Skeletal muscle cell (primary cell): ENCODE results near the gene TLR2.

Experiments
- DNase-seq: peaks from one replicate; pipeline ENCODE4 v3.0.0-alpha.2; 2010; ENCODE audit warnings: low read depth
- H3K4me3 ChIP-seq: 2 replicates; pipeline ENCODE4 v1.5.1; 2011; ENCODE audit warnings: low read depth, mild to moderate bottlenecking, control low read depth, low read length, moderate library complexity

The TLR2 gene

GRCh38 chr4:153684182-153684970, at the start of gene TLR2:
Gene TLR2 (plus strand): TSS chr4:153684280. CDS start chr4:153702908, 18,628 bp downstream.
- DNase-seq, result no peak
- peak within 1 kb of the TSS; percentile 57 for H3K4me3 ChIP-seq

DNA sequence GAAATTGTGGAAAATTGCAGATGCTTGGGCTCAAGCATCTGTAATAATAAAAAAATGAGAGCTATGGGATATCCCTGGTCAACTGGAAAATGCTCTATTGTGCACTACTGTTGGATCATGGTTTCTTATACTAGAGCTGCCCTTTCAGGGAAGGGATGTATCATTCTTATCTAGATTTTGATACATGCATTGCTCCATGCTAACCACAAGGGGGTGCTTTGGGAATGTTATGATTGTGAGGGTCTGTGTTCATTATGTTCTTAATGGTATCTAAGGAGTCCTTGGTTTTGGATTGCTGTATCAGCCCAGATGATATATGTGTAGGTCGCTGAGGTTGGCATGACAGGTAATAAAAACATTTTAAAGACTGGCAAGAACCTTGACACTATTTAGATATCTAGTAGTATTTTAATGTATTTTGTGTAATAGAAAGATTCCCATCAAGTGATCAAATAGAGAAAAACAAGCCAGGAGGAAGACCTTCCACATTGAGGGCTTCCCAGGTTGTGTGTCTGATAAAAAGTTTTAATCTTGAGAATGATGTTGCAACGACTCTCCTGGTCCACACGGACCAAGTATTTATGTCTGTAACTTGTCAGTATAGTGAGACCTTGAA, 49.2 kb upstream of the TLR2 start:
- DNase-seq, result no peak
- H3K4me3 ChIP-seq, result no peak overlapping the region

DNA sequence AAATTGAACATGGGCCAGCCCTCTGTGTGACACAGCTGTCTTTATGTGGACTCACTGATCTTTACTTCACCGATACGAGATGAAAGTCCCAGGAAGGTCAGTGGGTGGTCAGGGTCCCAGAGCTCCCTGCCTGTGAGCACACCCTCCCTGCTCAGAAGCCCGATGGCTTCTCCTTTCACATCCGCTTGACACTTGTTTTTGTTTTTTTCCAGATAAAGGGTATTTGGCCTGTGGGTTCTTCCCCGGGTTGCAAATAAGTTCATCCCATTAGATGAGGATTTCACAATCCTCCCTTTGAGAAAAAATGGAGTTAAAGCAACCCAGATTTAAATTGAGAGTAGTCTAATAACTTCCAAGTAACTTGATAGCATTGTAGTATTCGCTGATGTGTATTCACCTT, 48.2 kb upstream of the TLR2 start:
- no peak for DNase-seq
- H3K4me3 ChIP-seq, result no peak overlapping the region

DNA sequence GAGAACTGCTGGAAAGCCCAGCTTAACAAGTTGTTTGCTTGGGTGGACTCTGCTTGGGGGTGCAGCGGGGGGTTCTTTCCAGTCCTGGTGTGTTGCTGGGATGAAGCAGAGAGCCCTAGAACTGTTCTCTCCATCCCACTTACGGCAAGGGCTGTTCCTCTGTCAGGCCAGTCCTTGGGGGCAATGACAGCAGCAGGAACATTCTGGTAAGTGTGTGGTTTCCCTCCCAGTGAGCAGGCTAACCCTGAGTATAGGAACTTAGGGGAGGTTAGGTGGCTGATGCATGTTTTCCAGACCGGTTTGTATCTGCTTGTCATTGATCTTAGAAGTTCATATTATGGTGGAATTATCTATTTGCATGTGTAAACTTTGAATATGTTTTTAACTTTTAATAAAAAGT, 46.9 kb upstream of the TLR2 start:
- H3K4me3 ChIP-seq, result no peak overlapping the region
- no peak for DNase-seq

DNA sequence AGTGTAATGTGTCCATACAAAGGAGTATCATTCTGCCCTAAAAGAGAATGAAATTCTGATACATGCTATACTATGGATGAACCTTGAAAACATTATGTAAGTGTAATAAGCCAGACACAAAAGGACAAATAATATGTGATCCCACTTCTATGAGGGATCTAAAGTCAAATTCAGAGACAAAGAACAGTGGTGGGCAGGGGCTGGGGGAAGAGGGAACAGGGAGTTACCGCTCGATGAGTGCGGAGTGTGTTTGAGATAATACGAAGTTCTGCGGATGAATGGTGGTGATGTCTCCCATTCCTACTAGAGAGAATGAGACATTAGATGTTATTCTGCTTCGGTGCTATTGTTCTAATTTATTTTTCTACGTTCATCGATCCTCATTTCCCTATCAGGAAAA, 46.1 kb upstream of the TLR2 start:
- DNase-seq, result no peak
- H3K4me3 ChIP-seq, result no peak overlapping the region

- no peak for DNase-seq
- no peak overlapping the region for H3K4me3 ChIP-seq
Observed at GRCh38 chr4:153638999-153639398, 45.1 kb upstream of the TLR2 start.

DNA sequence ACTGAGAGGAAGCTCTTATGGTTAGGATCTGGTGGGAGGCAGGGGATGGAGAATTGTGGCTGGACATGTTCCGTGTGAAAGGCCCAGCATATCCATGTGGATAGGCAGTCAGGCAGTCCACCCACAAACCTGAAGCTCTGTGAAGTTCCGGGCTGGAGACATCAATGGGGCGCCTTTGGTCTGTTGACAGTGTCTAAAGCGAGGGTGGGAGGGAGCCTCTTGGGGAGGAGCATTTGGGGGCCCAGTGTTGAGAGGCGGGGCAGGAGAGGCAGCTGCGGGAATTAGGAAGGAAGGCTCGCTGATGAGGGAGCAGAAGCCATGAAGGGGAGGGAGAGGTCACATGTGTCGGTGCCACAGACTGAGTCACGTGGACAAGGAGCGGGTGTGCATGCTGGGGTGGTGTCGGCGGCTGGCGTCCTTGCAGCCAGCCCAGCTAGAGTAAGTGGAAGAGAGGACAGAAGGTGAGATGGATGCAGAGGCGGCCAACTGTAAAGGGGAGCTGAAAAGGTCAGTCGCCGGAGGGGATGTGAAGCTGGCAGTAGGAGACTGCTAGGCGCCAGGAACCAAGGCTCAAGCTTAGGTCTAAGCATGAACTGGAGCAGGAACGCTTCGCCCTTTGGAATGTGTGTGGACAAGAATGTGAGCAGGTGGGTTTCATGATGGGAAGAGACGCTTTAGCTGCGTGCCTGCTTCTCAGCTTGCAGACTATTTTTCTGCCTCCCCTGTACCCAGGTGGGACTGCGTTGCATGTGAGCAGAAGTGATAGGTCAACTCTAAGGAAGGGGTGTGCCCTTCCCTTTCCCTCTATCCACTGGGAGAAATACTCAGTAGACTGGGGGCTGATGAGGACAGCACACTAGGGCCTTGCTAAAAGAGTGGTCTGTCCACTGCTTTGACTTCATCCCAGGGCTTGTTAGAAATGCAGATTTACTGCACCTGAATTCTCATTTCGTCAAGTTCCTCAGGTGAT, 44.0 kb upstream of the TLR2 start:
- no peak overlapping the region for H3K4me3 ChIP-seq
- DNase-seq, result no peak

GRCh38 chr4:153641532-153641931, 42.5 kb upstream of the TLR2 start:
- no peak for DNase-seq
- H3K4me3 ChIP-seq, result no peak overlapping the region

DNA sequence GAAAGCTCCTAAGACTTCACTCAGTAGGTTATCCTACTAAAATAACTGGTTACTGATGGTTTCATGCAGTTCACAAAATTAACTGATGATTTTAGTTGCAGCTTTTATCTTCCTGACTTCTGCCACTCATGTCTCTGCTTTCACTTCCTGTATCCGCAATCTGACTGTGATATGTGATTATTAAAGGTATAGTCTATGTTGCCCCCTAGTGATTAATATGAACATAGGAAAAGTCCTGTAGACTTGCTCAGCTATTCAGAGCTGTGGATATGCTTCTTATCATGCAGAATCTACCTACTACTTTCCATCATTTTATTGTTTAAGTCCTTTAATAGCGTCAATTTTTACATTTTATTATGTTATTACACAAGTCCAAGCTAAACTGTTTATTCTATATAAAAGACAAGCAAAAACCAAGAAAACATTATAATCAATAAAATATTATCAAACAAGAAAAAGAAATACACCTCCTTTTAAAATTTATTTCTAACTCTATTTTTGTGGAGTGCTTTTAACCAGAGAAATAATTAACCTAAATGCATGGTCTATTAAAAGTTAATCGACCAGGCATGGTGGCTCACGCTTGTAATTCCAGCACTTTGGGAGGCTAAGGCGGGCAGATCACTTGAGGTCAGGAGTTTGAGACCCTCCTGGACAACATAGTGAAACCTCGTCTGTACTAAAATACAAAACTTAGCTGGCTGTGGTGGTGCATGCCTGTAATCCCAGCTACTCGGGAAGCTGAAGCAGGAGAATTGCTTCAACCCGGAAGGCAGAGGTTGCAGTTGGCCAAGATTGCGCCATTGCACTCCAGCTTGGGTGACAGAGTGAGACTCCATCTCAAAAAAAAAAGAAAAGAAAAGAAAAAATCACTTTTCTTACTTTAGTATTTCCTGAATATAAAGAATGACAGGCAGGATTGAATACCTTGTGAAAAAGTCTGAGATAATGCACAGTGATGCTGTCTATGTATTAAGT, 40.4 kb upstream of the TLR2 start:
- no peak overlapping the region for H3K4me3 ChIP-seq
- DNase-seq, result no peak

- DNase-seq, result no peak
- no peak overlapping the region for H3K4me3 ChIP-seq
Observed at GRCh38 chr4:153645183-153645582, 38.9 kb upstream of the TLR2 start.

DNA sequence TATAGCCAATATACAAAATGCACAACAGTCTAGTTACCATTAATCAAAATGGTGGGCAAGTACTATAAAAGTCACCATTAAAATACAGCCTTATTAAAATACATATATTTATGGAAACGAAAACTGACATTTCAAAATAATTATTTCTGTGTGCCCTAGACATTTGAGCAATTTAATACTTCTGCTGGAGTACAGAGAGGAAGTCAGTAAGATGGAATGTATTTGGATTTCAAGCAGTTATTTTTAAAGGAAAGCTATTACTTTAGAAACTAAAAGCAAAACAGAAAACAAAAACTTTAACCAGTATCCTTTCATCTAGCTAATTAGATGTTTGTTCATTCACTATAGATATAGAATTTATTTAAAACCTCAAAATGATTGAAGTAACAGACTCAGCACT, 37.8 kb upstream of the TLR2 start:
- DNase-seq, result no peak
- H3K4me3 ChIP-seq, result no peak overlapping the region

DNA sequence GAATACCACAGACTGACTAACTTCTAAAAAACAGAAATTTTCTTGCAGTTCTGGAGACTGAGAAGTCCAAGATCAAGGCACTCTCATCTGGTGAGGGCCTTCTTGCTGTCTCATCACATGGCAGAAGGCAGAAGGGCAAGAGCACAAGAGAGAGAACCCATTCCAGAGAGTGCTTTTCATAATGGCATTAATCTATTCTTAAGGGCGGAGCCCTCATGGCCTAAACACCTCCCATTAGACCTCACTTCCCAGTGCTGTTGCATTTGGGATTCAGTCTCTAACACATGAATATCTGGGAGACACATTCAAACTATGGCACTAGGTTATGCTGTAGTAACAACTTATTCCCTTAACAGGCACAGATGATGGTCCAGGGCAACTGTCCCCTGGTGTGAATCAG, 37.1 kb upstream of the TLR2 start:
- H3K4me3 ChIP-seq, result no peak overlapping the region
- no peak for DNase-seq

- DNase-seq, result no peak
Observed at GRCh38 chr4:153647975-153648374, 36.1 kb upstream of the TLR2 start.

GRCh38 chr4:153649572-153649991, 34.5 kb upstream of the TLR2 start:
- no peak overlapping the region for H3K4me3 ChIP-seq
- no peak for DNase-seq

More at GRCh38 chr4:153647975-153648374, 36.1 kb upstream of the TLR2 start:
- no peak overlapping the region for H3K4me3 ChIP-seq

GRCh38 chr4:153651116-153651515, 33.0 kb upstream of the TLR2 start:
- DNase-seq, result no peak
- H3K4me3 ChIP-seq, result no peak overlapping the region

- no peak overlapping the region for H3K4me3 ChIP-seq
- no peak for DNase-seq
Observed at GRCh38 chr4:153651587-153651986, 32.5 kb upstream of the TLR2 start.

- DNase-seq, result no peak
- no peak overlapping the region for H3K4me3 ChIP-seq
Observed at GRCh38 chr4:153652051-153652784, 31.9 kb upstream of the TLR2 start.

- DNase-seq, result no peak
- no peak overlapping the region for H3K4me3 ChIP-seq
Observed at GRCh38 chr4:153655002-153655541, 29.0 kb upstream of the TLR2 start.
